Esophagus mucosa (tissue), 1 donor: ENCODE results near the gene CD200R1. TPM values are rescaled to one million over a fixed set of nuclear protein-coding genes. Genes with fewer than 3 reads are reported as not detected.

Source experiments
- ATAC-seq: fragments of 200-7000 bp; cut with Tn5 transposase; one replicate; pipeline ENCODE4 v1.9.1; 2020
- total RNA-seq: library from RNA; stranded (reverse); gene quantifications from one replicate; pipeline ENCODE4 v1.2.4, GENCODE V29; 2023
- donor health status: DM: yes; HTN: yes; CAD: no.

Gene CD200R1
- total RNA-seq, 1 donor from 2014 or later, result 2.9 TPM

GRCh38 chr3:112884678-112885290, 90.1 kb downstream of the CD200R1 start:
- no peak for ATAC-seq

GRCh38 chr3:112881891-112882290, 93.0 kb downstream of the CD200R1 start:
- no peak for ATAC-seq

DNA sequence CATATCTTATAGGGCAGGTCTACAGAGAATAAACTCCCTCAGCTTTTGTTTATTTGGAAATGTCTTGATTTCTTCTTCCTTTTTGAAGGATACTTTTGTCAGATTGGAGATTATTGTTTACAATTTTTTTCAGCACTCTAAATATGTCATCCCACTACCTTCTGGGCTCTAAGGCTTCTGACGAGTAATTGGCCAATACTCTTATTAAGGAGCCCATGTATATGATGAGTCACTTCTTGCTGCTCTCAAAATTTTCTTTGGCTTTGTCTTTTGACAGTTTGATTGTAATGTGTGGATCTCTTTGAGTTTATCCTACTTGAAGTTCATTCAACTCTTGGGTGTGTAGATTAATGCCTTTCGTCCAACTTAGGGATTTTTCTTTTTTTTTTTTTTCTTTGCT, 99.3 kb downstream of the CD200R1 start:
- ATAC-seq, result no peak

DNA sequence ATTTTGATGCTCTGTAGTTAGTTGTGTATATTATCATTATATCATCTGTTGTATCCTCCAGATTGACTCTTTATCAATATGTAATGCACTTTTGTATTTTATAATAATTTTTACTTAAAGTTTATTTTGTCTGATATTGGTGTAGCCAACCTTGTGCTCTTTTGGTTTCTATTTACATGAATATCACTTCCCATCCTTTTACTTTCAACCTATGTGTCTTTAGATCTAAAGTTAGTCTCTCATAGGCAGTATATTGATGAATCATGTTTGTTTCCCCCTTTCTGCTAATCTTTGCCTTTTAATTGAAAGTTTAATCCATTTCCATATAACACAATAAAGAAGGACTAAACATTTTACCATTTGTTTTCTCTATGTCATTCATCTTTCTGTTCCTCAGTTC, 100.2 kb downstream of the CD200R1 start:
- ATAC-seq, result no peak

GRCh38 chr3:112873632-112874031, 101.3 kb downstream of the CD200R1 start:
- ATAC-seq, result no peak

- no peak for ATAC-seq
Observed at GRCh38 chr3:112871735-112872134, 103.2 kb downstream of the CD200R1 start.

Other genes with a start within 250 kb of the CD200R1 start
- gene CD200R1L, start 128.2 kb downstream of the CD200R1 start, total RNA-seq, result not detected
- 14.6 TPM for gene GTPBP8, start 15.9 kb upstream of the CD200R1 start, total RNA-seq
- gene BOC, start 236.5 kb upstream of the CD200R1 start, total RNA-seq, result 19.8 TPM